ENCODE results near the gene GMPS.

The GMPS gene

GRCh38 chr3:155991212-155991611 lies 120.8 kb downstream of the GMPS start:
- in situ Hi-C loops (cut with MboI; ENCODE audit: low sequenced_read_pairs): no loop called here

GRCh38 chr3:155991847-155992246 lies 121.4 kb downstream of the GMPS start:
- in situ Hi-C loops (cut with MboI; ENCODE audit: low sequenced_read_pairs): no loop called here

All from HL-60/S4 treated with phorbol 12-myristate 13-acetate at 8.2 ng/mL for 4 days and 3 days (cell line).